ENCODE measurements around the gene OR52N2. TPM values are rescaled to one million over a fixed set of nuclear protein-coding genes. Genes with fewer than 3 reads are reported as not detected.

OR52N2 gene
- total RNA-seq, 1 donor from 2014 or later = not detected

Other genes with a start within 250 kb of the OR52N2 start
- not detected for gene OR52B6, start 228.0 kb upstream of the OR52N2 start, total RNA-seq
- 0.62 TPM for gene TRIM6, start 212.3 kb upstream of the OR52N2 start, total RNA-seq
- 2.8 TPM for gene TRIM34, start 183.9 kb upstream of the OR52N2 start, total RNA-seq
- gene TRIM5, start 123.8 kb upstream of the OR52N2 start, total RNA-seq = 3.9 TPM
- 11.2 TPM for gene TRIM22, start 119.1 kb upstream of the OR52N2 start, total RNA-seq
- gene OR56B1, start 72.5 kb upstream of the OR52N2 start, total RNA-seq = not detected
- gene OR52N4, start 54.7 kb upstream of the OR52N2 start, total RNA-seq = not detected
- not detected for gene OR52N5, start 25.6 kb upstream of the OR52N2 start, total RNA-seq
- not detected for gene OR52N1, start 17.7 kb upstream of the OR52N2 start, total RNA-seq
- gene OR52E6, start 33.0 kb downstream of the OR52N2 start, total RNA-seq = not detected
- gene OR52E8, start 48.8 kb downstream of the OR52N2 start, total RNA-seq = not detected
- not detected for gene OR52E4, start 71.7 kb downstream of the OR52N2 start, total RNA-seq
- not detected for gene OR52E5, start 84.3 kb downstream of the OR52N2 start, total RNA-seq
- not detected for gene OR56A3, start 133.3 kb downstream of the OR52N2 start, total RNA-seq
- gene OR56A5, start 159.6 kb downstream of the OR52N2 start, total RNA-seq = not detected
- gene OR52L1, start 178.1 kb downstream of the OR52N2 start, total RNA-seq = not detected
- under 0.01 TPM for gene OR56A4, start 198.0 kb downstream of the OR52N2 start, total RNA-seq
- under 0.01 TPM for gene OR56A1, start 221.8 kb downstream of the OR52N2 start, total RNA-seq